GM12865 (cell line): Measurements from ENCODE around the gene GCNT2.
"Not testable (repeated sequence)": the region's sequence is repeated elsewhere in the genome, so short reads cannot be mapped to it uniquely, and the experiment has no call there.

Experiments
- DNase-seq: peaks from one replicate; pipeline ENCODE4 v3.0.0; 2010; ENCODE audit warnings: low read depth
- H3K4me3 ChIP-seq: 2 replicates; pipeline ENCODE4 v1.5.1; 2011; ENCODE audit warnings: mild to moderate bottlenecking, low read depth, low read length, control low read depth
- CTCF ChIP-seq: IDR thresholded peaks from 2 replicates; pipeline ENCODE4 v1.5.1; 2011; ENCODE audit warnings: low read length, control low read depth, low read depth, inconsistent platforms; ENCODE audit not compliant: insufficient read depth; ENCODE audit errors: missing control alignments

Gene GCNT2

DNA sequence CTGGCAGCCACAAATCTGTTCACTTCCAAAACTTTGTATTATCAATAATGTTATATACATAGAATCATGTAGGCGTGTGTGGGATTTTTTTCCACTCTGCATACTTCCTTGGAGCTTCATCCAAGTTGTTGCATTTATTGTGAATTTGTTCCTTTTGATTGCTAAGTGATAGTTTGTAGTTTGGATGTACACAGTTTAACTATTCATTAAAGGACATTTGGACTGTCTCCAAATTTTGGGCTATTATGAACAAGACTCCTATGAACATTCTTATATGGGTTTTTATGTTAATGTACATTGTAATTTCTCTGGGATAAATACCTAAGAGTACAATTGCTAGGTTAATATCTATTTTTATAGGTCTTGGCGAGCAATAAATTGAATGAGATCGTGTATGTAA, 36.2 kb upstream of the GCNT2 start:
- TF ChIP-seq CTCF: no peak
- no peak overlapping the region for H3K4me3 ChIP-seq
- DNase-seq: no peak

GRCh38 chr6:10485406-10485805, 35.7 kb upstream of the GCNT2 start:
- no peak for DNase-seq
- no peak for TF ChIP-seq CTCF
- H3K4me3 ChIP-seq: no peak overlapping the region

DNA sequence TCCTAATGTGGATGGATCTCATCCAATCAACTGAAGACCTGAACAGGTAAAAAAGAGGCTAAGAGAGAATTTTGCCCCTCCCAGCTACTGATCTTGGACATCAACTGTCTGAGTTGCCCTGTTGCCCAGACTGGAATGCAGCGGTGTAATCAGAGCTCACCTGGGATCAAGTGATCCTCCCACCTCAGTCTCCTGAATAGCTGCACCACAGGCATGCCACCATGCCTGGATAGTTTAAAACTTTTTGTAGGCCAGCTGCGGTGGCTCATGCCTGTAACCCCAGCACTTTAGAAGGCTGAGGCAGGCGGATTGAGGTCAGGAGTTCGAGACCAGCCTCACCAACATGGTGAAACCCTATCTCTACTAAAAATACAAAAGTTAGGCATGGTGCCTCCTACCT, 34.9 kb upstream of the GCNT2 start:
- DNase-seq: no peak
- TF ChIP-seq CTCF: no peak
- H3K4me3 ChIP-seq: no peak overlapping the region

DNA sequence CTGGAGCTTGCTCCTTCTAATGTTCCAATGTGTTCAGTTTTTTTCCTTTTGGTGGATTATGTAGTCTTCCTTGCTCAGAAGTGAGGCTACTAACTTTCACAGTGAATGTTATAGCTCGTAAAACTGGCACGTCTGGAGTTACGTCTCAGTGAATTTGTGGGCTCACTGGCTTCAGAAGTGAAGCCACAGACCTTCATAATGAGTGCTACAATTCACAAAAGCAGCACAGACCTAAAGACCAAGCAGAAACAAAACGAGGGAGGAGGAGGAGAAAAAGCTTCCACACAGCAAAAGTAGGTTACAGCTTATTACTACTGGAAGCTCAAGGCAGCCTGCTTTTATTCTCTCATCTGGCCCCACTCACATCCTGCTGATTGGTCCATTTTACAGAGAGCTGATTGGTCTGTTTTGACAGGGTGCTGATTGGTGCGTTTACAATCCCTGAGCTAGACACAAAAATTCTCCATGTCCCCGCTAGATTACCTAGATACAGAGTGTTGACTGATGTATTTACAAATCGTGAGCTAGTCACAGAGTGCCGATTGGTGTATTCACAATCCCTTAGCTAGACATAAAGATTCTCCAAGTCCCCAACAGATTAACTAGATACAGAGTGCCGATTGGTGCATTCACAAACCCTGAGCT, 34.1 kb upstream of the GCNT2 start:
- H3K4me3 ChIP-seq, DNase-seq: not testable (repeated sequence)

DNA sequence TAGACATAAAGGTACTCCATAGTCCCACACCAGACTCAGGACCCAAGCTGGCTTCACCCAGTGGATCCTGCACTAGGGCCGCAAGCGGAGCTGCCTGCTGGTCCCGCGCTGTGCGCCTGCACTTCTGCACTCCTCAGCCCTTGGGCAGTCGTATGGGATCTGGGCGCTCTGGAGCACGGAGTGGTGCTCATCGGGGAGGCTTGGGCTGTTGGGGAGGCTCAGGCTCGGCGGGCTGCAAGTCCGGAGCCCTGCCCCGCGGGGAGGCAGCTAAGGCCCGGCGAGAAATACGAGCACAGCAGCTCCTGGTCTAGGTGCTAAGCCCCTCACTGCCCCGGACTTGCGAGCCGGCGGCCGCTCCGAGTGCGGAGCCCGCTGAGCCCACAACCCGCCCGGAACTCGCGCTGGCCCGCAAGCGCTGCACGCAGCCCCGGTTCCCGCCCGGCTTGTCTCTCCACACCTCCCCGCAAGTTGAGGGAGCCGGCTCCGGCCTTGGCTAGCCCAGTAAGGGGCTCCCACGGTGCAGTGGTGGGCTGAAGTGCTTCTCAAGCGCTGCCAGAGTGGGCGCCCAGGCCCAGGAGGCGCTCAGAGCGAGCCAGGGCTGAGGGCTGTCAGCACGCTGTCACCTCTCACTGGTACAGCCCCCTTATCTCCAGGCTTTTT, 33.4 kb upstream of the GCNT2 start:
- no peak overlapping the region for H3K4me3 ChIP-seq
- DNase-seq: no peak
- no peak for TF ChIP-seq CTCF

DNA sequence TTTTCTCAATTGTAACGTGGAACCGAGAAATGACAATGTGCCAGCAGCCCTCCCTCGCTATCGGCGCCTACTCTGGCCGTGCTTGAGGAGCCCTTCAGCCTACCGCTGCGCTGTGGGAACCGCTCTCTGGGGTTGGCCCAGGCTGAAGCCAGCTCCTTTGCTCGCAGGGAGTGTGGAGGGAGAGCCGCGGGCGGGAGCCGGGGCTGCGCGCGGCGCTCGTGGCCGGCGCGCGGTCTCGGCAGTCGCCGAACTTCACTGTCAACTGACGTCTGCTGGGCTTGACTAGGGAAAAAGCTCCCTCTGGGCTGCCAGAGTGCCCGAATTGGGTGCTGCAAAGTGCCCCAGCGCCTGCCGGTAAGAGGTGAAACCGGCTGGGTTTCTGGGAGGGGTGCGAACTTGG, 29.7 kb upstream of the GCNT2 start:
- no peak for DNase-seq
- H3K4me3 ChIP-seq: no peak overlapping the region
- TF ChIP-seq CTCF: no peak

DNA sequence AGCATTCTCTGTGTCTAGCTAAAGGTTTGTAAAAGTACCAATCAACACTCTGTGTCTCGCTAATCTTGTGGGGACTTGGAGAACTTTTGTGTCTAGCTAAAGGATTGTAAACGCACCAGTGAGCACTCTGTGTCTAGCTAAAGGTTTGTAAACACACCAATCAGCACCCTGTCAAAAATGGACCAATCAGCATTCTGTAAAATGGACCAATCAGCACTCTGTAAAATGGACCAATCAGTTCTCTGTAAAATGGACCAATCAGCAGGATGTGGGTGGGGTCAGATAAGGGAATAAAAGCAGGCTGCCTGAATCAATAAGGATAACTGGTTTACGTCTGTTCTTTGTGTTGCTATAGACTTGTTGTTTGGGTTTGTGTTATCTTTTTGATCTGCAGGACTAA, 29.2 kb upstream of the GCNT2 start:
- H3K4me3 ChIP-seq, DNase-seq: not testable (repeated sequence)

GRCh38 chr6:10495029-10495428, 26.1 kb upstream of the GCNT2 start:
- TF ChIP-seq CTCF: no peak
- no peak for DNase-seq

More at GRCh38 chr6:10495029-10495428, 26.1 kb upstream of the GCNT2 start:
- no peak overlapping the region for H3K4me3 ChIP-seq
